Common myeloid progenitor, CD34-positive (primary cell): ENCODE data around the gene RNU11.
"Not testable (repeated sequence)": the region's sequence is repeated elsewhere in the genome, so short reads cannot be mapped to it uniquely, and the experiment has no call there.

ENCODE experiments used
- CTCF ChIA-PET: fragments of 350-600 bp; sonication (Branson Sonifier 250); formaldehyde crosslinking; loops from one replicate; lab custom pipeline; 2021; ENCODE audit warnings: antibody characterized with exemption; lab: Charles Lee
- POLR2A ChIA-PET: fragments of 350-600 bp; sonication (Branson Sonifier 250); formaldehyde crosslinking; loops from one replicate; lab custom pipeline; 2021; ENCODE audit warnings: antibody characterized with exemption; lab: Charles Lee
- DNase-seq, 3 donors: peaks; one replicate each; pipeline versions ENCODE4 v3.0.0 to v3.0.0-alpha.2; 2013
- H3K27ac ChIP-seq, 2 experiments: 1 replicate in 1 of 2; 2 replicates in 1 of 2; pipeline ENCODE4 v1.7.0; 2013; ENCODE audit warnings: inconsistent platforms in 2 of 2, low read length in 2 of 2, mild to moderate bottlenecking in 2 of 2, low read depth in 1 of 2, moderate library complexity in 1 of 2; ENCODE audit not compliant: severe bottlenecking in 2 of 2, insufficient read depth in 1 of 2, poor library complexity in 1 of 2
- H3K27me3 ChIP-seq, 5 experiments: replicated peaks in 2 of 5; 1 replicate in 3 of 5; 2 replicates in 2 of 5; pipeline versions ENCODE4 v1.6.1 to v1.7.0; 2013; ENCODE audit warnings: low read length in 4 of 5, mild to moderate bottlenecking in 2 of 5, moderate library complexity in 2 of 5, inconsistent platforms in 1 of 5; ENCODE audit not compliant: insufficient read depth in 5 of 5, control insufficient read depth in 4 of 5
- H3K36me3 ChIP-seq, 4 experiments: 1 replicate in 2 of 4; 2 replicates in 2 of 4; pipeline versions ENCODE4 v1.6.1 to v1.7.0; 2013; ENCODE audit warnings: low read length in 3 of 4, control low read depth in 1 of 4, mild to moderate bottlenecking in 1 of 4; ENCODE audit not compliant: control insufficient read depth in 4 of 4, insufficient read depth in 4 of 4
- H3K4me1 ChIP-seq, 4 experiments: 1 replicate in 3 of 4; 2 replicates in 1 of 4; pipeline versions ENCODE4 v1.6.1 to v1.7.1; 2013; ENCODE audit warnings: low read length in 3 of 4, mild to moderate bottlenecking in 3 of 4, control low read depth in 1 of 4, inconsistent platforms in 1 of 4, moderate library complexity in 1 of 4; ENCODE audit not compliant: control insufficient read depth in 4 of 4, insufficient read depth in 4 of 4; ENCODE audit errors: control extremely low read depth in 1 of 4
- H3K4me3 ChIP-seq, 7 experiments: 1 replicate in 4 of 7; 2 replicates in 3 of 7; pipeline versions ENCODE4 v1.5.1 to v1.7.0; 2013; ENCODE audit warnings: mild to moderate bottlenecking in 7 of 7, low read length in 6 of 7, moderate library complexity in 6 of 7, inconsistent platforms in 2 of 7, low read depth in 2 of 7, control low read depth in 1 of 7; ENCODE audit not compliant: insufficient read depth in 4 of 7, control insufficient read depth in 1 of 7; ENCODE audit errors: extremely low read depth in 1 of 7
- H3K9me3 ChIP-seq, 5 experiments: 1 replicate in 4 of 5; 2 replicates in 1 of 5; pipeline versions ENCODE4 v1.6.1 to v1.7.1; 2013; ENCODE audit warnings: low read length in 4 of 5, mild to moderate bottlenecking in 2 of 5, inconsistent platforms in 1 of 5, low read depth in 1 of 5, moderate library complexity in 1 of 5; ENCODE audit not compliant: control insufficient read depth in 4 of 5, insufficient read depth in 2 of 5; ENCODE audit errors: control extremely low read depth in 1 of 5
- WGBS: methylation state at CpG from one replicate; pipeline ENCODE4 v1.1.5; 2013; ENCODE audit not compliant: insufficient coverage; 5-methylcytosine and 5-hydroxymethylcytosine counted together

The RNU11 gene

GRCh38 chr1:28671254-28671780 lies 22.9 kb downstream of the RNU11 start:
- H3K27me3 ChIP-seq, result no peaks in the 10 kb centered on the region
- H3K9me3 ChIP-seq, result no peaks in the 10 kb centered on the region
- DNase-seq, result no peak
- WGBS, result 96% methylated on average over 14 of the region's 20 CpGs
- peaks cover 10 to 19% (median 15%) of the 10 kb centered on the region in 4 experiments for H3K4me1 ChIP-seq
- ChIA-PET CTCF (interaction anchor here (0.9 to 1.4 kb wide), 3 partner anchors 9 to 57 kb away, joined by 3 to 4 read pairs (median 3); no protein-coding TSS in a partner anchor), POLR2A (interaction anchor here (0.6 to 1.0 kb wide), 2 partner anchors 28 to 374 kb away, joined by 3 to 6 read pairs; partner anchors contain the start of gene TAF12)
- peaks cover 0 to 4% (median 3%) of the 10 kb centered on the region in 4 experiments for H3K36me3 ChIP-seq
- no peak overlapping the region for H3K27ac ChIP-seq
- no peak overlapping the region for H3K4me3 ChIP-seq

- POLR2A ChIA-PET, H3K27ac ChIP-seq, H3K9me3 ChIP-seq, H3K4me3 ChIP-seq, CTCF ChIA-PET, DNase-seq, H3K36me3 ChIP-seq, H3K27me3 ChIP-seq: not testable (repeated sequence)
- WGBS, result 97% methylated on average over 15 of the region's 15 CpGs
- peaks cover 9 to 12% (median 12%) of the 10 kb centered on the region in 4 experiments for H3K4me1 ChIP-seq
Observed at GRCh38 chr1:28672971-28673370, 24.6 kb downstream of the RNU11 start.

GRCh38 chr1:28675924-28676257 lies 27.5 kb downstream of the RNU11 start:
- CTCF ChIA-PET, result no interaction called here
- Histone ChIP-seq H3K9me3 (no peaks in the 10 kb centered on the region), H3K27ac (no peak overlapping the region), H3K36me3 (peaks cover 0 to 4% (median 3%) of the 10 kb centered on the region in 4 experiments), H3K4me1 (no peaks in the 10 kb centered on the region), H3K4me3 (no peak overlapping the region), H3K27me3 (no peaks in the 10 kb centered on the region)
- POLR2A ChIA-PET, result interaction anchor here (0.7 kb wide), 1 partner anchor 27 kb away, joined by 3 read pairs; the partner anchor contains the start of gene RNU11
- no peak for DNase-seq

GRCh38 chr1:28680151-28680550 lies 31.8 kb downstream of the RNU11 start:
- no peak for DNase-seq
- Histone ChIP-seq H3K9me3 (no peaks in the 10 kb centered on the region), H3K4me3 (no peak overlapping the region), H3K4me1 (no peaks in the 10 kb centered on the region), H3K27me3 (no peaks in the 10 kb centered on the region), H3K27ac (no peak overlapping the region), H3K36me3 (peaks cover 14 to 25% (median 21%) of the 10 kb centered on the region in 4 experiments)
- ChIA-PET POLR2A (no interaction called here), CTCF (interaction anchor here (1.1 kb wide), 1 partner anchor 9 kb away, joined by 3 read pairs; no protein-coding TSS in a partner anchor)
- WGBS, result 100% methylated on average over 1 of the region's 4 CpGs

DNA sequence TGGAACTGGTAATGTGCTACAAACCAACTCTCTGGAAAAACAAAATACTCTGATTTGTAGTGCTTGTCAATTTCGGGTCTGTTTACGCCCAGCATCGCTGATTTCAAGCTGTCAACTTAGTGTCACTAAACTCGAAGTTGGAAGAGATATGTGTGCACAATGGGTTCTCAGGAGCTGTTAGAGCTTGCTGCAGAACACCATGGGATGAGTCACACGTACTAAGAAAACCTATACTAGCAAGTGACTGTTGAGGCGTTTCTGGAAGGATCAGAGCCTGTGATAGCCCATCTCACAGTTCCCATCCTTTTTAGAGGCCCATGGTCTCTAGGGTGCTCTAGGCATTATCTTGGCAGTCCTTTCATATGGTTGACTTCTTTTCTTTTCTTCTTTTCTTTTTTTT lies 34.4 kb downstream of the RNU11 start:
- no peak for DNase-seq
- Histone ChIP-seq H3K4me1 (no peaks in the 10 kb centered on the region), H3K36me3 (peaks cover 17 to 30% (median 22%) of the 10 kb centered on the region in 4 experiments), H3K4me3 (no peak overlapping the region), H3K27me3 (no peaks in the 10 kb centered on the region), H3K27ac (no peak overlapping the region), H3K9me3 (no peaks in the 10 kb centered on the region)
- 96% methylated on average over 5 of the region's 6 CpGs for WGBS
- CTCF ChIA-PET, result interaction anchor here (1.2 to 1.3 kb wide), 2 partner anchors 21 to 54 kb away, joined by 3 to 4 read pairs; partner anchors contain the start of gene YTHDF2
- POLR2A ChIA-PET, result interaction anchor here (1.1 kb wide), 1 partner anchor 34 kb away, joined by 4 read pairs; no protein-coding TSS in a partner anchor

DNA sequence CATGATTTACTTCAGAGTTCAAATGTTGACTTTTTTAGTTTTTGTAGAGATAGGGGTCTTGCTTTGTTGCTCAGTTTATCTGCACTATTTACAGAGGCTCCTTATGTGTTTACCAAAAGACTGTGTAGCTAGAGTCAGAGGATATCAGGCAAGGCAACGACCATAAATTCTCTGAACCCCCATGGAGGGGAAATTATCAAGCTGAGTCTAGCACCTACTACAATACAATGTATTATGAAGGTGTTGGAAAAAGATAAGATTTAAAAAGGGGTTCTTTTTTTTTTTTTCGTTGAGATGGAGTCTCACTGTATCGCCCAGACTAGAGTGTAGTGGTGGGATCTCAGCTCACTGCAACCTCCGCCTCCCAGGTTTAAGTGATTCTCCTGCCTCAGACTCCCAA lies 36.5 kb downstream of the RNU11 start:
- ChIA-PET CTCF (interaction anchor here (0.7 to 1.1 kb wide), 2 partner anchors 13 to 51 kb away, joined by 3 read pairs; no protein-coding TSS in a partner anchor), POLR2A (interaction anchor here (0.7 kb wide), 1 partner anchor 15 kb away, joined by 3 read pairs; no protein-coding TSS in a partner anchor)
- DNase-seq, result peak in 1 of 3 donors; percentile 2
- Histone ChIP-seq H3K27ac (no peak overlapping the region), H3K36me3 (peaks cover 18 to 30% (median 24%) of the 10 kb centered on the region in 4 experiments), H3K27me3 (no peaks in the 10 kb centered on the region), H3K4me1 (no peaks in the 10 kb centered on the region), H3K4me3 (no peak overlapping the region), H3K9me3 (no peaks in the 10 kb centered on the region)
- 100% methylated on average over 2 of the region's 4 CpGs for WGBS

- peaks cover 8 to 41% (median 14%) of the 10 kb centered on the region in 4 experiments for H3K36me3 ChIP-seq
- H3K4me3 ChIP-seq, H3K27me3 ChIP-seq, DNase-seq, H3K9me3 ChIP-seq, H3K27ac ChIP-seq, H3K4me1 ChIP-seq, POLR2A ChIA-PET, CTCF ChIA-PET: not testable (repeated sequence)
- WGBS, result no CpG with 5 or more reads among the region's 1 CpG
Observed at GRCh38 chr1:28691627-28692026, 43.2 kb downstream of the RNU11 start.
